ENCODE results near the gene MAST4. TPM values are rescaled to one million over a fixed set of nuclear protein-coding genes. Genes with fewer than 3 reads are reported as not detected.

The MAST4 gene
- total and polyA plus RNA-seq, 2 of the 8 experiments (the other 6 are each of a cell fraction or from before 2014, with no cell fraction given): 1.5 to 2.6 TPM

DNA sequence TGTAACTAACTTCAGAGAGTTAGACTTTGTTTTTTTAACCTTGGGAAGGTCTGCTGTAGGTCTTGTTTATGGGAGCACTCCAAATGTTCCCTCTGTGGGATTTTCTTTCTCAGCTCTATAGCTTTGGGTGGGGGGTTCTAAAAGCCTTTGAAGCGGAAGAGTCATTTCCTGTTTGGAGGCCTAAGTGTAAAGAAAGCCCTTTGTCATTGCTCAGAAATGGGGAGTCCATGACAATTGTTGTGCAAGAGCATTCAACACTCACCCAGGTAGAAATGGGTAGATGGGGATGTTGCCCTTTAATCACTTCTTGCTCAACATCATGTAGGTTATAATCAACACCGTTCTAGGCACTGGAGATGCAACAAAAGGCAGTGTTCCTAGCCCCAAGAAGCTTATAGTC lies 30.3 kb upstream of the MAST4 start:
- Histone ChIP-seq H4K91ac (replicated peaks; ENCODE audit: insufficient read length, low read length) (no peak overlapping the region), H2AK5ac (ENCODE audit: low read depth, low read length) (no peak overlapping the region), H3K4me2 (ENCODE audit: insufficient read depth in 1 of 2, low read depth in 2 of 2, low read length in 2 of 2) (no peak overlapping the region; a peak in 1 of 4 replicates), H3K27ac (ENCODE audit: low read depth, low read length) (peak overlapping the region; percentile 27; the same call in 1 of the 2 replicates), H3K9me3 (ENCODE audit: insufficient read depth in 2 of 2, low read depth in 1 of 2, low read length in 1 of 2) (peaks cover 0 to 3% of the 10 kb centered on the region in 2 experiments; a peak in 1 of 4 replicates), H3K79me1 (ENCODE audit: low read depth, low read length) (no peaks in the 10 kb centered on the region; the same call in 1 of the 2 replicates), H3K4me1 (replicated peaks in 1 of 4; ENCODE audit: control insufficient read depth in 3 of 4, insufficient read depth in 4 of 4, low read length in 3 of 4) (no peaks in the 10 kb centered on the region), H3K56ac (replicated peaks; ENCODE audit: insufficient read length, low read depth, low read length) (no peak overlapping the region), H2BK15ac (ENCODE audit: low read length) (no peak overlapping the region), H3K23me2 (ENCODE audit: low read depth, low read length) (no peaks in the 10 kb centered on the region), H3K18ac (ENCODE audit: extremely low read depth, low read length) (no peak overlapping the region), H2AFZ (ENCODE audit: low read length) (no peak overlapping the region), H2BK5ac (ENCODE audit: low read depth, low read length) (no peak overlapping the region), H3K36me3 (ENCODE audit: control insufficient read depth in 2 of 4, insufficient read depth in 4 of 4, low read length in 3 of 4) (no peaks in the 10 kb centered on the region), H3K14ac (ENCODE audit: insufficient read length) (no peak overlapping the region), H3K9ac (replicated peaks in 1 of 4; ENCODE audit: extremely low read depth in 1 of 4, low read depth in 3 of 4, low read length in 3 of 4) (no peak overlapping the region), H2BK12ac (ENCODE audit: low read depth, low read length) (no peak overlapping the region), H3K4ac (replicated peaks; ENCODE audit: insufficient read length, low read depth, low read length) (no peak overlapping the region), H3K79me2 (ENCODE audit: control insufficient read depth in 1 of 2, insufficient read depth in 2 of 2, low read length in 2 of 2) (no peaks in the 10 kb centered on the region), H4K5ac (ENCODE audit: insufficient read length, low read depth, low read length) (no peak overlapping the region), H4K20me1 (replicated peaks in 1 of 2; ENCODE audit: control insufficient read depth in 1 of 2, insufficient read depth in 2 of 2, low read length in 2 of 2) (no peaks in the 10 kb centered on the region), H3K23ac (ENCODE audit: insufficient read length) (no peak overlapping the region), H2BK20ac (ENCODE audit: low read length) (no peak overlapping the region), H3K27me3 (replicated peaks in 1 of 4; ENCODE audit: control insufficient read depth in 3 of 4, extremely low read depth in 1 of 4, insufficient read depth in 3 of 4, low read length in 3 of 4) (no peaks in the 10 kb centered on the region), H2BK120ac (replicated peaks; ENCODE audit: low read depth, low read length) (no peak overlapping the region), H4K8ac (ENCODE audit: extremely low read depth, insufficient read depth, low read length) (no peak overlapping the region), H3K4me3 (ENCODE audit: extremely low read depth in 1 of 4, insufficient read depth in 2 of 4, low read depth in 3 of 4, low read length in 4 of 4) (no peak overlapping the region)
- ChIA-PET CTCF (ENCODE audit: partially characterized antibody) (interaction anchor here (1.2 to 1.3 kb wide), 2 partner anchors 8 to 72 kb away, joined by 4 read pairs; no protein-coding TSS in a partner anchor), POLR2A (ENCODE audit: partially characterized antibody) (no interaction called here)
- TF ChIP-seq CEBPB (IDR thresholded peaks at IDR 0.05; ENCODE audit: low read depth, low read length) (peak; percentile 87), CTBP2 (IDR thresholded peaks at IDR 0.05; ENCODE audit: borderline replicate concordance, insufficient read depth, insufficient read length, low read length) (no peak), SP1 (IDR thresholded peaks at IDR 0.05; ENCODE audit: low read depth, low read length) (0 out of 2 replicates have a peak, but pooled peaks have one; percentile 11)
- WGBS, 2 experiments (ENCODE audit: extremely low coverage in 1 of 2, insufficient coverage in 1 of 2, insufficient read length in 1 of 2, insufficient replicate concordance in 2 of 2, low coverage in 1 of 2, low lambda C conversion rate in 2 of 2, missing lambda C conversion rate in 1 of 2): 84% methylated on average over 2 of the region's 2 CpGs; no CpG with 5 or more reads in 1 of the 2 experiments
- DNase-seq (ENCODE audit: low read depth in 1 of 2, low spot score in 2 of 2) (no peak), FAIRE-seq (peak; percentile 52)

Measured in H1 (cell line).